ENCODE results near the gene PTRHD1. TPM values are rescaled to one million over a fixed set of nuclear protein-coding genes. Genes with fewer than 3 reads are reported as not detected.

PTRHD1 gene
- total and polyA plus RNA-seq, 7 experiments from 2014 or later: 14.3 to 40.8 (median 23.5) TPM

DNA sequence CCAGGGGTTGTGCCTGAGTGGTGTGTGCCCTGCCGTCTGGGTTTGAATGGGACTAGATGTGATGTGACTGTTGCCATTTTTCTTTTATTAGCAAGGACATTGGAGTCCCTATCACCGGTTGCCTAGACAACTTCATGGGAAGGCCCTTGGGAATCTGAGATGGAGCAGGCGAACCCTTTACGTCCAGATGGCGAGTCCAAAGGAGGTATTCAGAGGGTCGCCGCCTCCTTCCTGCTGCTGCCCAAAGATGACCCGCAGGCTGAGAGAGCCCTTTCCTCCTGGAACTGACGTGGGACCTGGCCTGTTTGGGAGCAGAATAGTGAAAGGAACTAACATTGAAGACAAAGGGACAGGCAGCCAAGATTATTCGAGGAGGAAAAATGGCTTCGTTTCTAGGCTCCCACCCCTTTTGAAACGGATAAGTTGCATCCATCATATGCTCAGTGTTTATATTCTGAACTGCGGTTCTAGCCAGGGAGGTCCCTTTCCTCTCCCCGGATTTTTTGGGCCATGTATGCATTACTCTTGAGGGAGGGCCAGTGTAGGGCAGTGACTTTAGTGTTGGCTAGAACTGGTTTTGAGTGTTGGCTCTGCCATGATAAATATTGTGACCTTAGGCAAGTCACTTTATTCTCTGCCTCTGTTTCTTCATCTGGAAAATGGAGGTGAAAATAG is 707 bp upstream of the PTRHD1 start:
- peak overlapping the region; percentile 96 for H3K27ac ChIP-seq (ENCODE audit: low read depth, low read length)
- peak in 1 of 9 donors; percentile 25 for DNase-seq

DNA sequence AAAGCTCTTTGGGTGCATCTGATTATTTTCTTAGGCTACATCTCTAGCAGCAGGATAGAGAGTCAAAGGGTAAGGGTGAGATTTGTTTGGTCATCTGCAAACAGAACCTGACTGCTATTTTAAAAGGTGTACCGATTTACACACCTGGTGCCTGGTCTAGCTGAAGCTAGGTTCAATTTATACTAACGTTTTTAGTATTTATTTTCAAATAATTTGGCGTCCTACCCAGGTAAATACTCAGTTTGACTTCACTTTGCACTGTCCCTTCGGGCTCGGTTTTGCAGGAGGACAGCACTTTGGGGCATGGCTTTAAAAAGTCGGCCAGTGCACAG is 683 bp downstream of the PTRHD1 start:
- intact Hi-C loops (cut with micrococcal nuclease): loop anchor here (1.0 to 10.0 kb wide), 7 partner anchors 35 to 1086 kb away; partner anchors contain the start of genes ADCY3 (in 2 of the 2), ASXL2 (in 2 of the 2), DTNB (in 1 of the 2) and EFR3B (in 1 of the 2)
- CTCF ChIA-PET: interaction anchor here (1.7 kb wide), 1 partner anchor 35 kb away, joined by 4 read pairs; no protein-coding TSS in a partner anchor
- peak overlapping the region; percentile 97 for H3K4me3 ChIP-seq (ENCODE audit: low read length)
- no peaks in the 10 kb centered on the region for H3K27me3 ChIP-seq (ENCODE audit: control insufficient read depth in 2 of 2, insufficient read depth in 2 of 2, low read length in 2 of 2)
- H3K27me3 Mint-ChIP-seq: no peaks in the 10 kb centered on the region
- peaks cover 0 to 5% (median 0%) of the 10 kb centered on the region in 3 experiments for H3K36me3 ChIP-seq (ENCODE audit: control insufficient read depth in 2 of 3, insufficient read depth in 3 of 3, low read length in 3 of 3)
- peak overlapping the region; percentile 99 to 100 (median 99) for H3K27ac Mint-ChIP-seq
- H3K27ac ChIP-seq (ENCODE audit: low read depth, low read length): peak overlapping the region; percentile 96
- H3K4me3 Mint-ChIP-seq: peak overlapping the region; percentile 95 to 100 (median 98)
- H3K9me3 Mint-ChIP-seq: peaks cover 0 to 4% (median 0%) of the 10 kb centered on the region in 11 donors
- H3K4me1 ChIP-seq (ENCODE audit: control insufficient read depth in 2 of 2, insufficient read depth in 2 of 2, low read length in 2 of 2): peaks cover 6 to 10% of the 10 kb centered on the region in 2 donors
- peaks cover 0 to 27% (median 10%) of the 10 kb centered on the region in 5 donors for H3K36me3 Mint-ChIP-seq
- no peak for DNase-seq
- POLR2A ChIA-PET: interaction anchor here (0.8 to 1.8 kb wide), 11 partner anchors 9 to 852 kb away, joined by 3 to 7 read pairs (median 4); partner anchors contain the start of genes ITSN2, NCOA1, SF3B6 and UBXN2A
- no peak for ATAC-seq
- H3K9me3 ChIP-seq (ENCODE audit: control insufficient read depth in 2 of 3, low read length in 3 of 3): no peaks in the 10 kb centered on the region
- peaks cover 5 to 47% (median 20%) of the 10 kb centered on the region in 7 donors for H3K4me1 Mint-ChIP-seq

More for the DNA sequence above, 707 bp upstream of the PTRHD1 start:
- Histone ChIP-seq H3K27me3 (ENCODE audit: control insufficient read depth in 2 of 2, insufficient read depth in 2 of 2, low read length in 2 of 2) (no peaks in the 10 kb centered on the region), H3K9me3 (ENCODE audit: control insufficient read depth in 2 of 3, low read length in 3 of 3) (no peaks in the 10 kb centered on the region), H3K36me3 (ENCODE audit: control insufficient read depth in 2 of 3, insufficient read depth in 3 of 3, low read length in 3 of 3) (peaks cover 0 to 5% (median 0%) of the 10 kb centered on the region in 3 experiments), H3K4me1 (ENCODE audit: control insufficient read depth in 2 of 2, insufficient read depth in 2 of 2, low read length in 2 of 2) (peaks cover 6 to 10% of the 10 kb centered on the region in 2 donors), H3K4me3 (ENCODE audit: low read length) (peak overlapping the region; percentile 97)
- POLR2A ChIA-PET: interaction anchor here (1.4 to 1.8 kb wide), 3 partner anchors 434 to 853 kb away, joined by 4 to 7 read pairs (median 6); partner anchors contain the start of genes ITSN2 and UBXN2A
- intact Hi-C loops (cut with micrococcal nuclease): loop anchor here (1.0 to 10.0 kb wide), 13 partner anchors 127 to 1551 kb away; partner anchors contain the start of genes ADCY3 (in 2 of the 2), ASXL2 (in 2 of the 2), DNAJC27 (in 2 of the 2) and EFR3B (in 2 of the 2)
- H3K4me3 Mint-ChIP-seq: peak overlapping the region; percentile 95 to 100 (median 98)
- no peaks in the 10 kb centered on the region for H3K27me3 Mint-ChIP-seq
- peak overlapping the region in 8 of 9 donors; percentile 70 to 100 (median 99) for H3K27ac Mint-ChIP-seq
- peaks cover 5 to 54% (median 20%) of the 10 kb centered on the region in 7 donors for H3K4me1 Mint-ChIP-seq
- CTCF ChIA-PET: interaction anchor here (1.7 kb wide), 1 partner anchor 34 kb away, joined by 4 read pairs; no protein-coding TSS in a partner anchor
- peaks cover 0 to 24% (median 19%) of the 10 kb centered on the region in 5 donors for H3K36me3 Mint-ChIP-seq
- peaks cover 0 to 3% (median 0%) of the 10 kb centered on the region in 11 donors for H3K9me3 Mint-ChIP-seq
- ATAC-seq: no peak

DNA sequence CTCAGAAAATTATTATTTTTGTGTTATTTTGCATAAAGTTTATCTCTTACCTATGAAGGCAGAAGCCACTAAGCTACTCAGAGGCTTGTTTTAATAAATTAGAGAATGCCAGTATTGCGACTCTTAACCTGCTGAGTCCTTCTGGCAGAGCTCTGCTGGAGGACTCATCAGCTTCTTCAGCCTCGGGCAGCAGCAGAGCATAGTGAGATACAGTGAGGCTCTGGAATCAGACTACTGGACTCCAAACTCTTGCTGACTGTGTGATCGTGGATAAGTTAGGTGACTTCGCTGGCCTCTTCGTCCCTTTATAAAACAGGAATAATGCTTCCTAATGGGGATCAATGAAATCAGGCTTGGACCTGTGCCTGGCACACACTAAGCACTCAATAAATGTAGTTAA is 1.7 kb downstream of the PTRHD1 start:
- peaks cover 0 to 5% (median 0%) of the 10 kb centered on the region in 3 experiments for H3K36me3 ChIP-seq (ENCODE audit: control insufficient read depth in 2 of 3, insufficient read depth in 3 of 3, low read length in 3 of 3)
- H3K27me3 ChIP-seq (ENCODE audit: control insufficient read depth in 2 of 2, insufficient read depth in 2 of 2, low read length in 2 of 2): no peaks in the 10 kb centered on the region
- H3K27ac ChIP-seq (ENCODE audit: low read depth, low read length): no peak overlapping the region
- Mint-ChIP-seq H3K27me3 (no peaks in the 10 kb centered on the region), H3K36me3 (peaks cover 0 to 20% (median 5%) of the 10 kb centered on the region in 5 donors), H3K4me3 (no peak overlapping the region), H3K9me3 (peaks cover 0 to 4% (median 0%) of the 10 kb centered on the region in 11 donors), H3K27ac (no peak overlapping the region), H3K4me1 (peaks cover 5 to 37% (median 20%) of the 10 kb centered on the region in 7 donors)
- no peak for DNase-seq
- peaks cover 6 to 10% of the 10 kb centered on the region in 2 donors for H3K4me1 ChIP-seq (ENCODE audit: control insufficient read depth in 2 of 2, insufficient read depth in 2 of 2, low read length in 2 of 2)
- no peak for ATAC-seq
- no peaks in the 10 kb centered on the region for H3K9me3 ChIP-seq (ENCODE audit: control insufficient read depth in 2 of 3, low read length in 3 of 3)
- CTCF ChIA-PET: no interaction called here
- POLR2A ChIA-PET: interaction anchor here (1.4 kb wide), 1 partner anchor 19 kb away, joined by 4 read pairs; no protein-coding TSS in a partner anchor
- H3K4me3 ChIP-seq (ENCODE audit: low read length): no peak overlapping the region
- intact Hi-C loops (cut with micrococcal nuclease): loop anchor here (5.0 to 10.0 kb wide), 3 partner anchors 133 to 1086 kb away; partner anchors contain the start of genes ADCY3 (in 1 of the 2), ASXL2 (in 1 of the 2) and DTNB (in 1 of the 2)

GRCh38 chr2:24788816-24789215 is 4.4 kb downstream of the PTRHD1 start:
- Histone ChIP-seq H3K27me3 (ENCODE audit: control insufficient read depth in 2 of 2, insufficient read depth in 2 of 2, low read length in 2 of 2) (no peaks in the 10 kb centered on the region), H3K9me3 (ENCODE audit: control insufficient read depth in 2 of 3, low read length in 3 of 3) (no peaks in the 10 kb centered on the region), H3K4me3 (ENCODE audit: low read length) (no peak overlapping the region), H3K36me3 (ENCODE audit: control insufficient read depth in 2 of 3, insufficient read depth in 3 of 3, low read length in 3 of 3) (peaks cover 0 to 5% (median 0%) of the 10 kb centered on the region in 3 experiments), H3K27ac (ENCODE audit: low read depth, low read length) (no peak overlapping the region), H3K4me1 (ENCODE audit: control insufficient read depth in 2 of 2, insufficient read depth in 2 of 2, low read length in 2 of 2) (peaks cover 2 to 6% of the 10 kb centered on the region in 2 donors)
- peaks cover 0 to 3% (median 0%) of the 10 kb centered on the region in 5 donors for H3K27me3 Mint-ChIP-seq
- intact Hi-C loops (cut with micrococcal nuclease): no loop called here
- ATAC-seq (no peak), DNase-seq (no peak)
- H3K27ac Mint-ChIP-seq: no peak overlapping the region
- peaks cover 0 to 5% (median 0%) of the 10 kb centered on the region in 11 donors for H3K9me3 Mint-ChIP-seq
- ChIA-PET POLR2A (no interaction called here), CTCF (no interaction called here)
- peaks cover 0 to 18% (median 5%) of the 10 kb centered on the region in 5 donors for H3K36me3 Mint-ChIP-seq
- peaks cover 5 to 14% (median 14%) of the 10 kb centered on the region in 7 donors for H3K4me1 Mint-ChIP-seq
- no peak overlapping the region for H3K4me3 Mint-ChIP-seq

- Mint-ChIP-seq H3K9me3 (peaks cover 0 to 3% (median 0%) of the 10 kb centered on the region in 11 donors), H3K4me3 (no peak overlapping the region), H3K4me1 (peaks cover 4 to 13% (median 4%) of the 10 kb centered on the region in 7 donors), H3K27ac (no peak overlapping the region), H3K27me3 (peaks cover 0 to 7% (median 4%) of the 10 kb centered on the region in 5 donors), H3K36me3 (peaks cover 0 to 18% (median 5%) of the 10 kb centered on the region in 5 donors)
- CTCF ChIA-PET: no interaction called here
- no peaks in the 10 kb centered on the region for H3K27me3 ChIP-seq (ENCODE audit: control insufficient read depth in 2 of 2, insufficient read depth in 2 of 2, low read length in 2 of 2)
- H3K4me1 ChIP-seq (ENCODE audit: control insufficient read depth in 2 of 2, insufficient read depth in 2 of 2, low read length in 2 of 2): peaks cover 0 to 3% of the 10 kb centered on the region in 2 donors
- no peaks in the 10 kb centered on the region for H3K9me3 ChIP-seq (ENCODE audit: control insufficient read depth in 2 of 3, low read length in 3 of 3)
- H3K4me3 ChIP-seq (ENCODE audit: low read length): no peak overlapping the region
- ATAC-seq (no peak), DNase-seq (no peak)
- intact Hi-C loops (cut with micrococcal nuclease): no loop called here
- no peaks in the 10 kb centered on the region for H3K36me3 ChIP-seq (ENCODE audit: control insufficient read depth in 2 of 3, insufficient read depth in 3 of 3, low read length in 3 of 3)
- POLR2A ChIA-PET: no interaction called here
- H3K27ac ChIP-seq (ENCODE audit: low read depth, low read length): no peak overlapping the region
These were observed 5.7 kb downstream of the PTRHD1 start for GRCh38 chr2:24787532-24787931.

DNA sequence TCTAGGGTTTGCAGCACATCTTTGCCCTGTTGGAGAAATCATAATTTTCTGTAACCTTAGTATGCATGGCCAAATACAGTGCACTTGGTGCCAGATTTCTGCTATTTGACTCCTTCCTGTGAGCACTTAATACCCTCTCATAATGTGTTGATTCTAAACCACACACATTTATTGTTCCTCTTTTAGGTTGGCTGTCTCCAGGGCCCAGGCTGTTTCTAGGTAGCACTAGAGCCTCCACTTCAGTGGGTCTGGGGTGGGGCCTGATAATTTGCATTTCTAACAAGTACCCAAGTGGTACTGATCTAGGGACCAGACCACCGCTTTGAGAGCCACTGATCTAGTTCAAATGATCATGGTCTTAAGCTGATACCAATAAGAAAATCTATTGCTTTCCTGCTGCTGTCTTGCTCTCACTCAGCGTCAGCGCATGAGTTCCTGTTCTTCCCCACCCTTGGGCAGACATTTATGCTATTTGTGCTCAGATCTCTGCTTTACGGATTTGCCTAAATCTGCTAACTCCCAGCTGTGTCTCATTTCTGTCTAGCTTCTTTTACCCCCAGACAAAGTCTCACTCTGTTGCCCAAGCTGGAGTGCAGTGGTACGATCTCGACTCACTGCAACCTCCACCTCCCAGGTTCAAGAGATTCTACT is 7.4 kb downstream of the PTRHD1 start:
- no peak overlapping the region for H3K4me3 Mint-ChIP-seq
- H3K27me3 Mint-ChIP-seq: peaks cover 3 to 9% (median 7%) of the 10 kb centered on the region in 5 donors
- Histone ChIP-seq H3K27ac (ENCODE audit: low read depth, low read length) (no peak overlapping the region), H3K36me3 (ENCODE audit: control insufficient read depth in 2 of 3, insufficient read depth in 3 of 3, low read length in 3 of 3) (no peaks in the 10 kb centered on the region), H3K4me1 (ENCODE audit: control insufficient read depth in 2 of 2, insufficient read depth in 2 of 2, low read length in 2 of 2) (no peaks in the 10 kb centered on the region), H3K27me3 (ENCODE audit: control insufficient read depth in 2 of 2, insufficient read depth in 2 of 2, low read length in 2 of 2) (no peaks in the 10 kb centered on the region), H3K9me3 (ENCODE audit: control insufficient read depth in 2 of 3, low read length in 3 of 3) (no peaks in the 10 kb centered on the region), H3K4me3 (ENCODE audit: low read length) (no peak overlapping the region)
- peak; percentile 73 for ATAC-seq
- ChIA-PET CTCF (no interaction called here), POLR2A (no interaction called here)
- intact Hi-C loops (cut with micrococcal nuclease): no loop called here
- no peak for DNase-seq
- peaks cover 0 to 11% (median 0%) of the 10 kb centered on the region in 7 donors for H3K4me1 Mint-ChIP-seq
- H3K36me3 Mint-ChIP-seq: peaks cover 0 to 18% (median 5%) of the 10 kb centered on the region in 5 donors
- H3K27ac Mint-ChIP-seq: no peak overlapping the region
- H3K9me3 Mint-ChIP-seq: peaks cover 0 to 3% (median 0%) of the 10 kb centered on the region in 11 donors

Data from naive thymus-derived CD4-positive, alpha-beta T cell (primary cell).